Measurements from ENCODE around the gene ZNF385B.

ZNF385B gene

GRCh38 chr2:179771791-179772190 is 89.6 kb downstream of the ZNF385B start:
- no peak for TF ChIP-seq CTCF (IDR thresholded peaks at IDR 0.05; ENCODE audit: low read depth, low read length)
- no peak overlapping the region for H3K4me3 ChIP-seq (ENCODE audit: low read depth, low read length)

DNA sequence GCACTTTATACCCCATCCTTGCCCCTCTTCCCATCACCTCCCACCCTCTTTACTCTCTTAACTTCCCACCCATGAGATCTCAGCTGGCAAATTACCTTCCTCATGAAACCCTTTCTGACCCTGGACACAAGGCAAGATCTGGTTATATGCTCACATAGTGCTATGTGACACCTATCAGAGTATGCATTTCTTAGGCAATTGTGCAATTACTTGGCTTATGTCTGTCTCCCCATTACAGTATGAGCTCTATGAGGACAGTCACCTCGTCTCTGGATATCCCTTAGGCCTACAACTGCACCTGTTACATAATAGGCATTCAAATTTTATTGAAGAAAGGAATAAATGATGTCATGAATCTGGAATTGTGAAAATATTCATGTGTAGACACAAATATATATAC is 91.4 kb downstream of the ZNF385B start:
- no peak for TF ChIP-seq CTCF (IDR thresholded peaks at IDR 0.05; ENCODE audit: low read depth, low read length)
- no peak overlapping the region for H3K4me3 ChIP-seq (ENCODE audit: low read depth, low read length)

DNA sequence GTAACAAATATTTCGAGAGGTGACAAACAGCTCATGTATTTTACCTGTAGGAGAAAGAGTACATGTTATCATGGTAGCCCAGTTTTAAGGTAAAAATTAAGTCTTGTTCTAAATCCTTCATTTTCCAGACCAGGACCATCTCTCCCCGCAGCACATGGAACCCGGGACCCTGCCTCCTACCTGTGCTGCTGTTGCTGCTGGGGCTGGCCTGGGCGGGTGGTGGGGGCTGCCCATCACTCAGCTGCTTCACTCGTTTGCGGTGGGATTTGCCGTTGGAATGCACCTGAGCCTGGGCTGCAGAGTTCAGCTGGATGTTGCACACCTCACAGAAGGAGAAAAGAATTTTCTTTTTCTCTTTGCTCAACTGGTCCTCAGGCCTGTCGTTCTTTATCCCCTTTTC is 92.1 kb downstream of the ZNF385B start:
- H3K4me3 ChIP-seq (ENCODE audit: low read depth, low read length), result no peak overlapping the region

GRCh38 chr2:179768765-179769164 is 92.6 kb downstream of the ZNF385B start:
- TF ChIP-seq CTCF (IDR thresholded peaks at IDR 0.05; ENCODE audit: low read depth, low read length), result no peak
- H3K4me3 ChIP-seq (ENCODE audit: low read depth, low read length), result no peak overlapping the region

More for the DNA sequence above, 92.1 kb downstream of the ZNF385B start:
- TF ChIP-seq CTCF (IDR thresholded peaks at IDR 0.05; ENCODE audit: low read depth, low read length), result no peak

DNA sequence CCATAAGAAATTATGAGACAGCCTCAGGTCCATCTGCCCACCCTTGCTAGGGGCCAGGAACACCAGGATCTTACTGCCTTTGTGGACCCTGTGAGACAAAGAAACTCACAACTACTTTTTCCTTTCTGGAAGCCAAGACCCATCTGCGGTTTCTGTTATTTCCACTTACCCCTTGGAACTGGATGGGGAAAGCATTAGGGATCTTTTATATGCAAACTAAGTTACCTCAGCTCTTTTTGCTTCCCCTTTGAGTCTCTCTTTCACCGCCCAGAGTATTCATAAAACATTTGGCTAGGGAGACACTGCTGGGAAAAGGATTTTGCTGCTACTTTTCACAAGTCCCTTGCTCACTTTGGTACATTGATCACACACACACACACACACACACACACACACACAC is 95.7 kb downstream of the ZNF385B start:
- no peak for TF ChIP-seq CTCF (IDR thresholded peaks at IDR 0.05; ENCODE audit: low read depth, low read length)

DNA sequence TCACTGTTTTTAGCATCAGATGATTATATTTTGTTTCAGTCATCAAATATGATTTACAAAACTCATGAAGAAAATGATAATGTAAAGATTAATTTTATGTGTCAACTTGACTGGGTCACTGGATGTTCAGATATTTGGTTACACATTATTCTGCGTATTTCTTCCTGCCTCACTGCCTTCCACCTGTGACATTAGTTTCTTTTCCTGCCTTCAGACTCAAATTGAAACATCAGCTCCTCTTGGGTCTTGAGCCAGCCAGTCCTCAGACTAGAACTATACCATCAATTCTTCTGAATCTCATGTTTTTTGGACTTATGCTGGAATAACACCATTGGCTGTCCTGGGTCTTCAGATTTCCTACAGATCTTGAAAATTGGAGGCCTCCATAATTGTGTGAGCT is 96.7 kb downstream of the ZNF385B start:
- no peak overlapping the region for H3K4me3 ChIP-seq (ENCODE audit: low read depth, low read length)
- no peak for TF ChIP-seq CTCF (IDR thresholded peaks at IDR 0.05; ENCODE audit: low read depth, low read length)

More for the DNA sequence above, 95.7 kb downstream of the ZNF385B start:
- H3K4me3 ChIP-seq (ENCODE audit: low read depth, low read length), result no peak overlapping the region

DNA sequence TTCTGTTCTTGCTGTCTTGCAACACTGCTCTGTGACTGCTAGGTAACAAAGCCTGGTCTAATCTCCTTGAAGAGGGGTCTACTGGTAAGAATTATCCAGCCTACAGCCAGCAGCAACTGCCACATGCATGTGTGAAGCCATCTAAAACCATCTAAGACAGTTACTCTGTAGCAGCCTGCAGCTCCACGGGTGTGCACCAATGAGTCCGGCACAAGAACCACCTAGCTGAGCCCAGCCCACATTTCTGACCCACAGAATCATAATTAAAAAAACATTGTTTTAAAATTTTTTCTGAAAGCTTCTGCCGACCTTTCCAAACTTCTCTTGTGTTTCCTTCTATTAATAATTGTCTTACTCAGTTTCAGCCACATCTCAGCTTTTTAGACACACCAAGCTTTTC is 102.8 kb downstream of the ZNF385B start:
- no peak for TF ChIP-seq CTCF (IDR thresholded peaks at IDR 0.05; ENCODE audit: low read depth, low read length)
- no peak overlapping the region for H3K4me3 ChIP-seq (ENCODE audit: low read depth, low read length)
